ENCODE data around the gene GOSR1.
"Not testable (repeated sequence)": the region's sequence is repeated elsewhere in the genome, so short reads cannot be mapped to it uniquely, and the experiment has no call there.

GOSR1 gene

GRCh38 chr17:30549181-30549580 is 72.0 kb downstream of the GOSR1 start:
- not testable (repeated sequence) for DNase-seq

- no peak for DNase-seq
These were observed 72.8 kb downstream of the GOSR1 start for GRCh38 chr17:30549864-30550511.

DNA sequence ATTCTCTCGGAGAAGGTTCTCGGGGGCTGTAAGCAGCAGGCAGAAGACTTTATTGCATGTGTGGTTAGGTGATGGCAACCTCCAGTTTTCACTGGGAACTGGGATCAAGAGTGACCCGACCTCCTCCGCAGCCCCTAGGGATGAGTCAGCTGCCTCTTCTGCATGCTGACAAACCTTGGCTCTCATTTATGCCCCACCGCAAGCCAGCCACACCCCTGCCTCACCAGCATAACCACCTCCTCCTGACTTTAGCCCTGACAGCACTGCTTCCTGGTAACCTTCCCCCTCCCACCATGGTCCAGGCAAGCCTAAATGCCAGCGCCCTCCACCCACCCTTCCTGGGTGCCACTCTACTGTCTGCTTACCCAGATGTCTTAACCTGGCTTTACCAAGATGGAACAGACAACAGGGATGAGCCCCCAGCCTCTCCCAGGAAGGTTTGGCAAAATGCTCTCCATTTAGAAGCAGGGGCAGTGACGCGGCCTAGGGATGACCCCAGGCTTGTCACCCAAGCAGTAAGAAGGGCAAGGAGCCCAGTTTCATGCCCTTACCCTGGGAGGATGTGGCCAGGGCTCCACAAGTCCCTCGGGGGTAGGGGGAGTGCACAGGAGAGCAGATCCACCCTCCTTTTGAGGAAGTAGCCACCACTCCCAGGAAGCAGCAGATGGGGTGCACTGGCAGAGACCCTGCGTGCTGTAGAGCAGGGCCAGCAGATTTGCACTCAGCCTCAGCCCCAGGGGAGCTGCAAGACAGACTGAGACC is 73.5 kb downstream of the GOSR1 start:
- no peak for DNase-seq

DNA sequence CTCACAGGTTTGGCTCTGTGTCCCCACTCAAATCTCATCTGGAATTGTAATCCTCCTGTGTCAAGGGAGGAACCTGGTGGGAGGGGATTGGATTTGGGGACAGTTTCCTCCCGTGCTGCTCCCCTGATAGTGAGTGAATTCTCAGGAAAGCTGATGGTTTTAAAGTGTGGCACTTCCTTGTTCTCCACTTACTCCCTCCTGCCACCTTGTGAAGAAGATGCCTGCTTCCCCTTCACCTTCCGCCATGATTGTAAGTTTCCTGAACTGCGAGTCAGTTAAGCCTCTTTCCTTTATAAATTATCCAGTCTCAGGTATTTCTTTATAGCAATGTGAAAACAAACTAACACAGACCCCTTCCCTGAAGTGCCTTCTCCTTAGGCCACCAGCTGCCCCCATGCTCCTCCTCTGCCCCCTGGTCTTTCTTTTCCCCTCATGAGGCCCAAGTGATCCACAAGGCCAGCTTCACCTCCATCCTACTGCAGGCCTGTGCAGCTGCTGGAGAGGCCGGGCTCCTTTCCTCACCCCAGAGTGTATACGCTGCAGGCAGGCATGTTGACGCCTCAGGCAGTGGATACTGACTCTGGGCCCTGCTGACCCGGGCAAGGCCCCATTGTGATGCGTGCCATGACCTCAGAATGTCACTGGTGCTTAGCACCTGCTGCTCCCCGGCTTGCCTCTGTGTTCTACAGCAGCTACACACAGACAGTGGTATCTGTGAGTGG is 74.2 kb downstream of the GOSR1 start:
- not testable (repeated sequence) for DNase-seq

DNA sequence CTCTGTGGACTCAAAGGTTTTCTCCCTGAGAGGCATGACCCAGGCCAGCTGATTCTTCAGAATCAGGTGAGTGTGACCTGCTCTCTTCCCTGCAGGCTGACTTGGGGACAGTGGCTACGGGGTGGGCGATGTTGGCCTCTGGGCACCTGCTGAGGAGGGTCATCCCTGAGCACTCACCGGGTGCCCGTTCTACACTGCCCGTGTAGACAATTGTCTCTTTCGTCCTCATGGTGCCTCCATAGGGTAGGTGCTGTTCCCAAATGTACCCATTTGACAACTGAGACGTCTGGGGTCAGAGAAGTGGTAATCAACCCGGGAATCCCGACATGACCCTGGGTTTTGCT is 74.8 kb downstream of the GOSR1 start:
- no peak for DNase-seq

- DNase-seq = no peak
These were observed 75.9 kb downstream of the GOSR1 start for GRCh38 chr17:30552994-30553566.

DNA sequence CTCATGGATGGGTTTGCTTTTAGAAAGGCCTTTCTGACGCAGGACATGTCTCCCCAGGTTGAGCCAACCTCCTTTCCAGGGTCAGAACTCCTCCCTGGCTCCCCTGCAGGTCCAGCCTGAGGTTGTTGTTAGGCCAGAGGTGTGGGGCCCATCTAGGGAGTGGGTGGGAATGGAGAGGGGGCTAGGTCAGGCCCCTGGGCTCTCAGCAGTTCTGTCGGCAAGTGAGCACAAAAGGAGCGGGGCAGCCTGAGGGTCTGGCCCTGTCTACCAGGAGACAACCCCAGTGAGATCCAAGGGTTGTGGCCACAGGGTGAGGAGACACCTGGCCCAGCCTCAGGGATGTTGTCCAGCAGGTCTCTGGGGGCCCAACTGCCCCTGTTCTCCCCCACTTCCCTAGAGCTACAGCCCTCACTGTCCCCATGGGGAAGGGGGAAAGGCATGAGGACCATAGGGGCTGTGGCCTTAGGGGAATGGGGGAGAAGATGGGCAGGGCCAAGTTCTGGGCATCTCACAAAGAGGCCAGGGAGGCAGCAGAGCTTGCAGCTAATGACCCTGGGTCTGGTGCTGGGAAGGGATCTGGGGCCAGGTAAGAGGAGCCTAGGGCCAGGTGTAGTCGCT is 76.7 kb downstream of the GOSR1 start:
- DNase-seq = not testable (repeated sequence)

DNA sequence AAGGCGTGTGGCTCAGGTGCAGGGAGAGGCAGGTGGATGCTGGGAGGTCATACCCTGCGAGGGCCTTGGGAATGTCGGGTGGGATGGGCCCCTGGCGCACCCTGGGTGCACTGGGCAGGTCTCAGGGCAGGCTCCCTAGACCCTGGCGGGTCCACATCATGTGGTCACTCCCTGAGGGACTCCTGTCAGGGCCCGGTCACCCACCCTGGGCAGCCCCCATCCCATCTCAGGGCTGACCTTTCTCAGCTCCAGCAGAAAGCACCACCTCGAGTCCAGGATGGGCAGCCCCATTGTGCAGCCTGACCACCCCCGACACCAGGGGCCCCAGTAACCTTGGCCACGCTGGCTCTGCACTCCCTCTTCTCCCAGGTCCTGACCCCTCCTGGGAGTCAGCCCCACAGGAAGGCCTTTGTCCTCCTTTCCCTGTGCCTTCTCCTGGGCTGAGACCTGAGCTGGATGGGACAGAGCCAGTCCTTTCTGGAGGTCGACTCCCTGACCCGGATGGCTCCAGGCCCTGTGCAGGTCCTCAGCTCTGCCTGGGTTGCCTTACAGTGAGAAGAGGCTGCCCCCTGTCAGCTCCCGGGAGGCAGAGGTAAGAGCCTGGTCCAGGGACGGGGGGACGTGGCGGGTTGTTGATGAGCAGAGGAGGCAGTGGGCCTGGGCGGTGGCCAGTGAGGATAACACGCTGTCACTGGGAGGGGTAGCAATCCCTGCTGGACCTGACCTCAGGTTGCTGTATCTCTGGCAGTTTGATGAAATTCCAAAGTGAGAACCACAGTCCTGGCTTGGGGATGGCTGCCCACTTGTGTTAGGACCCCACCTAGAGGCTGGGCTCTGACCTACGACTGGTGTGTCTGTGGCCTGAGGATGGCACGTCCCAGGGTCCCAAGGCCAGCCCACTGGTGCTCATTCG is 77.9 kb downstream of the GOSR1 start:
- peak; percentile 13 for DNase-seq

DNA sequence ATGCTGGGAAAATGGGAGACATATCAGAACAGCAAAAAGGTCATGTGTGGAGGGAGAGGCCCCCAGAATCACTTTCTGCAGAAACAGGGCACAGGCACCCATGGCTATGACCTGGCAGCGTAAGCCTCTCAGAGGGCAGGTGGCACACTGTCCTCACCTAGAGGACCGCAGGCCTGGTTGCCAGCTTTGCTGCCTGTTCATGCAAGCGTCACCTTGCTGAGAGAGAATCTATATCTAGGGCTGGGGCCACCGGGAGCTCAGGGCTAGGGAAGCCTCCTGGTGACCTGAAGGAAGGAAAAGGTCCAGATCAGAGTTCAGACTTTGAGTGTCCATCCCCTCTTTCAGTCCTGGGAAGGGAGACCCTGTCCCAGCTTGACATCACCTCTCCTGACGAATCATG is 78.7 kb downstream of the GOSR1 start:
- no peak for DNase-seq

- no peak for DNase-seq
These were observed 79.4 kb downstream of the GOSR1 start for GRCh38 chr17:30556374-30557332.

DNA sequence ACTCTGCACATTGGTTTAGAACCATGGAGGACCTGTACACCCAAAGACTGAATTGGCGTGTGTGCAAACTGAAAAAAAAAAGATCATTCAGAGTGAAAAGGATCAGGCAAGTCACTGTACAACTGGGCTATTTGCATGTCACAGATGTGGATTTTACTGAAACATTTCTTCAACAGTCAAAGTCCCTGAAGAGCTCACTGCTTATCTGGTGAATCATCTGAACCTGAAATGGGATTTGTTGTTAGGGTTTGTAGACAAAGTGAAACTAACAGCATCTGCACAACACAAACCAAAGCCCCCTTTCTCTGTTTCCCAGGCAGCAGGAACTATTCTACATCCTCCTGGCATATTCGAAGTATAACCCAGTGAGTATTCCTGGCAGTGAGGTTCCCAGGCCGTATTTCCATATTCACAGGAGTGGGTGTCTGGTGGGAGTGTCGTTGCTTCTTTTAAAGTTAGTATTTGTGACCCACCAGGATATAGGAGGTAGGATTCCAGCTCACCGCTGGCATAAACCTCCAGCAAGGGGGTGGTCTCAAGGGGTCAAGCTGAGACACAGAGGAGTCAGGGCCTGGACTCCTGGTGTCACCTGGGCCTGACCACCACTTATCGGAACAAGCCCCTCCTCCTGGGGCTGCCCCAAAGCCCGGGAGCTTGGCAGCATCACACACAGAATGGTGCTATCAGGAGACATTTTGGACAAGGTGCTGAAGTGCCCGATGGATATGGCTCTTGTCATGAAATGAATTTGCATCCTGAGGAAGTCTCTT is 80.9 kb downstream of the GOSR1 start:
- no peak for DNase-seq

DNA sequence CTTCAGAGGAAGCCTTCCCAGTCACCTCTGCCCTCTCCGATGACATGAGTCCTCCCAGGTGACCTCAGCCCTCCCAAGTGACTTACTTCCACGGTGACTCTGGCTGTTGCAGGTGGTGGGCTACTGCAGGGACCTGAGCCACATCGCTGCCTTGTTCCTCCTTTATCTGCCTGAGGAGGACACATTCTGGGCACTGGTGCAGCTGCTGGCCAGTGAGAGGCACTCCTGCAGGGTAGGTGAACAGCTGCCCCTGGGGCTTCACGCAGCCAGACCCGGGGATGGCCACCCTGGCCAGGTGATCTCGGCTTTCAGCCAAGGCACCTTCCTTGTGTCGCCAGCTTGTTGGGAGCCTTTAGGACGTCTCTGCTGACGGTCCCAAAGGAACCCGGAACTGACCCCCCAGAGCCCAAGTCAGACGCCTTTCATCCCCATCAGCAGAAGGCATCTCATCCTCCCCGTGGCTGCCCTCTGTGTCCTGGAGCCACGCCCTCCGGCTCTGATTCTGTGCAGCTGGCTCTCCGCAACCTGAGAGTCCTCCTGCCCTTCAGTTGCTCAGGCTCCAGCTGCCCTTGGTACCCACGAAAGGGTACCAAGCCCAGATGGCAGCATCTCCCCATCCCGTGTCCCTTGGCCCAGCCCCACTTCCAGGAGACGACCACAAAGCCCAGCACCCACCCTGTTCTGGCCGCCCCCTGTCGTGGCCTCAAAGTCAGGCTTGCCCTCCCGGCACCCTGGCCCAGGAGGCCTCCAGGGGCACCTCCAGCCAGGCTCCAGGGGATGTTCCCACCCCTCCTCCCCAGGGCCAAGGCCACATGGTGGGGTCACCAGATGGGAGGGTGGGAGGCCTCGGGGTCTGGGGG is 81.7 kb downstream of the GOSR1 start:
- no peak for DNase-seq

GRCh38 chr17:30559656-30560055 is 82.4 kb downstream of the GOSR1 start:
- no peak for DNase-seq

GRCh38 chr17:30560117-30561026 is 83.2 kb downstream of the GOSR1 start:
- DNase-seq = not testable (repeated sequence)

DNA sequence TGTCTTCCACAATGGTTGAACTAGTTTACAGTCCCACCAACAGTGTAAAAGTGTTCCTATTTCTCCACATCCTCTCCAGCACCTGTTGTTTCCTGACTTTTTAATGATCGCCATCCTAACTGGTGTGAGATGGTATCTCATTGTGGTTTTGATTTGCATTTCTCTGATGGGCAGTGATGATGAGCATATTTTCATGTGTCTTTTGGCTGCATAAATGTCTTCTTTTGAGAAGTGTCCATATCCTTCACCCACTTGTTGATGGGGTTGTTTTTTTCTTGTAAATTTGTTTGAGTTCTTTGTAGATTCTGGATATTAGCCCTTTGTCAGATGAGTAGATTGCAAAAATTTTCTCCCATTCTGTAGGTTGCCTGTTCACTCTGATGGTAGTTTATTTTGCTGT is 84.6 kb downstream of the GOSR1 start:
- DNase-seq = not testable (repeated sequence)

DNA sequence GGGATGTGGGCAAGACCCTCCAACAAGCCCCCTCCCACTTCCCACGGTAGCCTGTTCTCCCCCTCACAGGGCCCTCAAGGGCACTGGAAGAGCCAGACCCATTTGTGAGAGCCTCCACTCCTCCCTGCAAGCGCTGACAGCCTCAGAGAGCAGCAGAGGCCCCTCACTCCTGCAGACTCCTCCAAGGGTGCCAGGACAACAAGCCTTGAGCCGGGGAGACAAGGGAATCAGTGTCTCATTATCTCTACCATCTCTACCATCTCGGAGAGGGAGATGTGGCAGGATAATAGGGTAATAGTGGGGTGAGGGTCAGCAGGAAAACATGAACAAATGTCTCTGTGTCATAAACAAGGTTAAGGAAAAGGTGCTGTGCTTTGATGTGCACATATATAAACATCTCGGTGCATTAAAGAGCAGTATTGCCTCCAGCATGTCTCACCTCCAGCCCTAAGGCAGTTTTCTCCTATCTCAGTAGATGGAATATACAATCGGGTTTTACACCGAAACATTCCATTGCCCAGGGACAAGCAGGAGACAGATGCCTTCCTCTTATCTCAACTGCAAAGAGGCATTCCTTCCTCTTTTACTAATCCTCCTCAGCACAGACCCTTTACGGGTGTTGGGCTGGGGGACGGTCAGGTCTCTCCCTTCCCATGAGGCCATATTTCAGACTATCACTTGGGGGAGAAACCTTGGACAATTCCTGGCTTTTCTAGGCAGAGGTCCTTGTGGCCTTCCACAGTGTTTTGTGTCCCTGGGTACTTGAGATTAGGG is 86.1 kb downstream of the GOSR1 start:
- DNase-seq = not testable (repeated sequence)

GRCh38 chr17:30563905-30564390 is 86.7 kb downstream of the GOSR1 start:
- DNase-seq = not testable (repeated sequence)

Data from activated CD4-positive, alpha-beta T cell treated with anti-CD3 and anti-CD28 coated beads for 48 hours (primary cell).